HL-60 (cell line): ENCODE measurements around the gene CD300LF.

ENCODE experiments used
- DNase-seq, 2 experiments: peaks; one replicate each; pipeline ENCODE4 v3.0.0-alpha.2; 2010 to 2020; ENCODE audit warnings: low read depth in 1 of 2, low spot score in 1 of 2
- H3K27ac ChIP-seq: fragments of 250-450 bp; sonication (Bioruptor Pico); replicated peaks from 2 replicates; pipeline ENCODE4 v1.5.1; 2020; ENCODE audit warnings: mild to moderate bottlenecking, moderate library complexity
- H3K27me3 ChIP-seq: fragments of 250-450 bp; sonication (Bioruptor Pico); 2 replicates; pipeline ENCODE4 v1.5.1; 2021; ENCODE audit warnings: mild to moderate bottlenecking, moderate library complexity; ENCODE audit not compliant: insufficient read depth, poor library complexity, severe bottlenecking
- H3K4me3 ChIP-seq: replicated peaks from 2 replicates; pipeline ENCODE4 v1.5.1; 2011; ENCODE audit warnings: mild to moderate bottlenecking, control low read depth, low read length; ENCODE audit not compliant: insufficient read depth
- CTCF ChIP-seq: IDR thresholded peaks from one replicate; pipeline ENCODE4 v1.5.1; 2011; ENCODE audit warnings: low read length, control low read depth, inconsistent platforms; ENCODE audit not compliant: insufficient read depth
- GABPA ChIP-seq: IDR thresholded peaks from 2 replicates; pipeline ENCODE4 v1.6.1; 2012; ENCODE audit warnings: low read depth
- POLR2AphosphoS5 ChIP-seq: IDR thresholded peaks from 2 replicates; pipeline ENCODE4 v1.6.1; 2012; ENCODE audit warnings: low read depth
- REST ChIP-seq: IDR thresholded peaks from 2 replicates; pipeline ENCODE4 v1.6.1; 2012; ENCODE audit warnings: low read depth; ENCODE audit not compliant: insufficient replicate concordance
- SPI1 ChIP-seq: IDR thresholded peaks from 2 replicates; pipeline ENCODE4 v1.6.1; 2012; ENCODE audit warnings: low read depth, mild to moderate bottlenecking, borderline replicate concordance

CD300LF gene

GRCh38 chr17:74686761-74687160 lies 26.0 kb downstream of the CD300LF start:
- Histone ChIP-seq H3K27me3 (peaks cover 2% of the 10 kb centered on the region), H3K4me3 (no peak overlapping the region), H3K27ac (no peak overlapping the region)
- TF ChIP-seq REST (no peak), POLR2AphosphoS5 (no peak), GABPA (no peak), SPI1 (no peak), CTCF (peak; percentile 16)
- peak; percentile 74 to 83 for DNase-seq

- no peak overlapping the region for H3K4me3 ChIP-seq
- no peak for TF ChIP-seq CTCF
- no peak for TF ChIP-seq REST
- no peak for TF ChIP-seq GABPA
- no peak for TF ChIP-seq SPI1
- TF ChIP-seq POLR2AphosphoS5, result no peak
- peaks cover 2% of the 10 kb centered on the region for H3K27me3 ChIP-seq
- DNase-seq, result no peak
- H3K27ac ChIP-seq, result no peak overlapping the region
Measured at GRCh38 chr17:74682471-74683190, 30.1 kb downstream of the CD300LF start.

GRCh38 chr17:74682028-74682427 lies 30.7 kb downstream of the CD300LF start:
- Histone ChIP-seq H3K27me3 (peaks cover 2% of the 10 kb centered on the region), H3K27ac (no peak overlapping the region), H3K4me3 (no peak overlapping the region)
- TF ChIP-seq CTCF (no peak), GABPA (no peak), POLR2AphosphoS5 (no peak), REST (no peak), SPI1 (no peak; the same call in 1 of the 2 replicates)
- DNase-seq, result no peak
